GM19351 (cell line): ENCODE data around the gene KIAA1755.

Source experiments
- ATAC-seq: cut with Tn5 transposase; IDR thresholded peaks from one replicate; pipeline ENCODE4 v1.9.1; 2021; ENCODE audit warnings: mild to moderate bottlenecking, moderate library complexity; ENCODE audit not compliant: unreplicated experiment

Gene KIAA1755

GRCh38 chr20:38168791-38169589 lies 91.5 kb downstream of the KIAA1755 start:
- ATAC-seq = no peak

GRCh38 chr20:38167851-38168760 lies 92.4 kb downstream of the KIAA1755 start:
- ATAC-seq = no peak

GRCh38 chr20:38167328-38167850 lies 93.1 kb downstream of the KIAA1755 start:
- no peak for ATAC-seq

GRCh38 chr20:38166703-38167233 lies 93.8 kb downstream of the KIAA1755 start:
- ATAC-seq = no peak

- ATAC-seq = no peak
Observed at GRCh38 chr20:38165966-38166702, 94.4 kb downstream of the KIAA1755 start.

- peak; percentile 86 for ATAC-seq
Observed at GRCh38 chr20:38165089-38165965, 95.2 kb downstream of the KIAA1755 start, which contains the start of gene TGM2. Gene TGM2, minus strand, starts transcription at chr20:38165270. Its CDS starts 72 bp downstream, at chr20:38165198.

- ATAC-seq = no peak
Observed at GRCh38 chr20:38164624-38165088, 95.9 kb downstream of the KIAA1755 start.

- ATAC-seq = no peak
Observed at GRCh38 chr20:38164069-38164468, 96.5 kb downstream of the KIAA1755 start.

- no peak for ATAC-seq
Observed at GRCh38 chr20:38162878-38163875, 97.4 kb downstream of the KIAA1755 start.

GRCh38 chr20:38162149-38162548 lies 98.4 kb downstream of the KIAA1755 start:
- no peak for ATAC-seq

- no peak for ATAC-seq
Observed at GRCh38 chr20:38161412-38161774, 99.1 kb downstream of the KIAA1755 start.
